HEK293 (cell line): ENCODE measurements around the gene ITPRIPL2.

Source experiments
- CTCF ChIA-PET: fragments of 350-600 bp; formaldehyde crosslinking; extraction: SDS; loops from one replicate; lab custom pipeline; 2021; ENCODE audit warnings: antibody characterized with exemption; lab: Yijun Ruan, JAX
- POLR2A ChIA-PET: fragments of 300-600 bp; formaldehyde crosslinking; extraction: SDS; loops from one replicate; lab custom pipeline; 2020; ENCODE audit warnings: antibody characterized with exemption, inconsistent platforms; lab: Yijun Ruan, JAX
- H3K27ac ChIP-seq: fragments of 200-500 bp; sonication (Bioruptor generic); 2 replicates; pipeline ENCODE4 v1.5.1; 2014; ENCODE audit warnings: low read depth, low read length, control low read depth, inconsistent platforms; ENCODE audit errors: extremely low read depth
- H3K36me3 ChIP-seq, 2 experiments: fragments of 200-500 bp in 1 of 2; sonication (Bioruptor generic) in 1 of 2; 1 replicate in 1 of 2; 2 replicates in 1 of 2; pipeline ENCODE4 v1.5.1; 2014 to 2017; ENCODE audit warnings: inconsistent platforms in 2 of 2, low read length in 2 of 2; ENCODE audit not compliant: control insufficient read depth in 2 of 2, insufficient read depth in 1 of 2
- H3K4me1 ChIP-seq: fragments of 200-500 bp; sonication (Bioruptor generic); 2 replicates; pipeline ENCODE4 v1.5.1; 2014; ENCODE audit warnings: mild to moderate bottlenecking, low read length, inconsistent platforms; ENCODE audit not compliant: control insufficient read depth, insufficient read depth
- H3K4me3 ChIP-seq: 2 replicates; pipeline ENCODE4 v1.5.1; 2011; ENCODE audit warnings: low read depth, mild to moderate bottlenecking, control low read depth, low read length, moderate library complexity
- H3K9me3 ChIP-seq: fragments of 200-500 bp; sonication (Bioruptor generic); 2 replicates; pipeline ENCODE4 v1.5.1; 2014; ENCODE audit warnings: low read depth, low read length, inconsistent platforms; ENCODE audit not compliant: control insufficient read depth, insufficient read depth
- HOXC10 ChIP-seq: sonication (generic); formaldehyde crosslinking; IDR thresholded peaks from 2 replicates; pipeline ENCODE4 v1.8.1; 2023; ENCODE audit warnings: mild to moderate bottlenecking, missing genetic modification reagents
- MZF1 ChIP-seq: fragments of 450-650 bp; formaldehyde crosslinking; IDR thresholded peaks from 2 replicates; pipeline ENCODE4 v1.5.1; 2017; ENCODE audit warnings: missing biosample characterization, missing genetic modification characterization, borderline replicate concordance
- REPIN1 ChIP-seq: fragments of 450-650 bp; formaldehyde crosslinking; IDR thresholded peaks from 2 replicates; pipeline ENCODE4 v1.5.1; 2017; ENCODE audit warnings: missing biosample characterization, missing genetic modification characterization, low read depth
- ZNF169 ChIP-seq: fragments of 450-650 bp; formaldehyde crosslinking; IDR thresholded peaks from 2 replicates; pipeline ENCODE4 v1.5.1; 2016; ENCODE audit warnings: missing biosample characterization, missing genetic modification characterization
- ZNF174 ChIP-seq: fragments of 450-650 bp; formaldehyde crosslinking; IDR thresholded peaks from 2 replicates; pipeline ENCODE4 v1.5.0; 2017; ENCODE audit warnings: missing biosample characterization, mild to moderate bottlenecking, missing genetic modification characterization
- ZNF211 ChIP-seq: fragments of 450-650 bp; formaldehyde crosslinking; IDR thresholded peaks from 2 replicates; pipeline ENCODE4 v1.5.1; 2016; ENCODE audit warnings: low read depth, missing biosample characterization, missing genetic modification characterization
- ZNF239 ChIP-seq: fragments of 450-650 bp; formaldehyde crosslinking; IDR thresholded peaks from 2 replicates; pipeline ENCODE4 v1.5.1; 2016; ENCODE audit warnings: missing biosample characterization, missing genetic modification characterization
- ZNF48 ChIP-seq: fragments of 450-650 bp; formaldehyde crosslinking; IDR thresholded peaks from 2 replicates; pipeline ENCODE4 v1.5.1; 2016; ENCODE audit warnings: missing biosample characterization, missing genetic modification characterization
- ZNF548 ChIP-seq: fragments of 450-650 bp; formaldehyde crosslinking; IDR thresholded peaks from 2 replicates; pipeline ENCODE4 v1.5.1; 2016; ENCODE audit warnings: missing biosample characterization, missing genetic modification characterization
- ZNF555 ChIP-seq: fragments of 450-650 bp; formaldehyde crosslinking; conservative IDR thresholded peaks from 2 replicates; pipeline ENCODE4 v1.5.1; 2017; ENCODE audit warnings: missing biosample characterization, mild to moderate bottlenecking, missing genetic modification characterization, inconsistent platforms
- ZNF621 ChIP-seq: fragments of 450-650 bp; formaldehyde crosslinking; IDR thresholded peaks from 2 replicates; pipeline ENCODE4 v1.5.1; 2017; ENCODE audit warnings: missing biosample characterization, missing genetic modification characterization
- ZNF626 ChIP-seq: fragments of 450-650 bp; sonication (Bioruptor Pico); formaldehyde crosslinking; IDR thresholded peaks from 2 replicates; pipeline ENCODE4 v1.5.1; 2018; ENCODE audit warnings: missing biosample characterization, missing genetic modification characterization, inconsistent platforms
- ZNF707 ChIP-seq: fragments of 450-650 bp; formaldehyde crosslinking; IDR thresholded peaks from 2 replicates; pipeline ENCODE4 v1.5.1; 2016; ENCODE audit warnings: missing biosample characterization, missing genetic modification characterization
- ZNF768 ChIP-seq: fragments of 450-650 bp; formaldehyde crosslinking; IDR thresholded peaks from 2 replicates; pipeline ENCODE4 v1.5.1; 2018; ENCODE audit warnings: missing biosample characterization, mild to moderate bottlenecking, missing genetic modification characterization
- TF ChIP-seq, protein P1 (sequence below): fragments of 450-650 bp; formaldehyde crosslinking; IDR thresholded peaks from 2 replicates; pipeline ENCODE4 v1.5.1; 2016; ENCODE audit warnings: missing biosample characterization, missing genetic modification characterization
- TF ChIP-seq, protein P2 (sequence below): fragments of 450-650 bp; formaldehyde crosslinking; IDR thresholded peaks from 2 replicates; pipeline ENCODE4; 2016; ENCODE audit warnings: missing biosample characterization, missing genetic modification characterization
- TF ChIP-seq, protein P3 (sequence below): fragments of 450-650 bp; formaldehyde crosslinking; IDR thresholded peaks from 2 replicates; pipeline ENCODE4 v1.5.1; 2016; ENCODE audit warnings: missing biosample characterization, missing genetic modification characterization
- TF ChIP-seq, protein P4 (sequence below): fragments of 450-650 bp; formaldehyde crosslinking; IDR thresholded peaks from 2 replicates; pipeline ENCODE4 v1.5.1; 2016; ENCODE audit warnings: missing biosample characterization, missing genetic modification characterization
- TF ChIP-seq, protein P5 (sequence below): fragments of 450-650 bp; formaldehyde crosslinking; IDR thresholded peaks from 2 replicates; pipeline ENCODE4 v1.5.1; 2016; ENCODE audit warnings: missing biosample characterization, missing genetic modification characterization

The ITPRIPL2 gene

DNA sequence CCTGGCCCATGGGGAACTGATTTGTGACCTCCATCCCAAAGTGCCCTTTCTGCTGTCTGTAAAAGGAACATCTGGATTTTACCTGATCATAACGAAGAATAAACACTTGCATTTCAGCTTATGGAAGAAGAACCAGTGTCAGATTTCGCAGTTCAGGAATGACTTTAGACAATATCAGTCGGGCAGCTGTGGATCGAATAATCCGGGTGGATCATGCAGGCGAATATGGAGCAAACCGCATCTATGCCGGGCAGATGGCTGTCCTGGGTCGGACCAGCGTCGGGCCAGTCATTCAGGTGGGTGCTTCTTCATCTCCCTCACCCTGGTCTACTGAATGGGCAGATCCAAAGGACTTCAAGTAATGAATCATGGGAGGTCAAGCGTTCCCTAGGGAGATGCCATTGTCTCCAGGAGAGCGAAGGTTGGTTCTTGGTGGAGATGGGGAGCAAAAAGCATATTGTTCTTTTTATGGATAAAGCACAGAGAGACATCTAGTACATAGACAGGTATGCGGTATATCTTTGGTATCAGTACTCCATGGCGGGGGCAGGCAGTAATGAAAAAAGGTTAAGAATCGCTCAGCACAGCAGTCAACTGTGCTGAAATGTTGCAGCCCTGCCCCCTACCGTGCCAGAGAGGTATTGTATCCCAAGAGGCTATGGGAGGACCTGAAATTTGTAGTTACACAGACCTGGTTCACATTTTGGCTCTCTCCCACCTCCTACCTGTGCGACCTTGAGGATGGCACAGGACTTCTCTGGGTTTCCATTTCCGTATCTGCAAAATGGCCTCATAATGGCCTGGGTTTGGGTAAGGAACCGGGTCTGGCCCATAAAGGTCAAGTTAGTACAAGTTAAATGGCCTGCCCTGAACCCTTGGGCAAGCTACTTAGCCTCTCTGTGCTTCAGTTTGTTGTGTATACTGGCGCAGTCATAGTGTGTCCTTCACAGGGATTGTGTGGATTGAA is 41.7 kb upstream of the ITPRIPL2 start (continued):
- TF ChIP-seq ZNF621 (tag by site-specific recombination) = no peak

DNA sequence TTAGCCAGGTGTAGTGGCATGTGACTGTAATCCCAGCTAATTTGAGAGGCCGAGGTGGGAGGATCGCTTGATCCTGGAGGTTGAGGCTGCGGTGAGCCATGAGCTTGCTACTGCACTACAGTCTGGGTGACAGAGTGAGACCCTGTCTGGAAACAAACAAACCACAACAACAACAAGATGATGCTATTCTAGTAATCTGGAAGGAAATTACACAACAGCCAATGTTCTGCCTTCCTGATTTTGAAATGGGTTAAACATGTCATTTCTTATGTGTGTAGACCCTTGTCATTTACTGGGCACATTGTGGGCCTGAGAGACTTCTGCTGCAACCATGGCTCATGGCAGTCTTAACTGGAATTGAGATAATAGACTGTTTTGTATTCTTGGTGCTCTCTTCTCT is 40.4 kb upstream of the ITPRIPL2 start:
- CTCF ChIA-PET = interaction anchor here (1.1 to 6.3 kb wide), 3 partner anchors 12 to 98 kb away, joined by 6 to 53 read pairs (median 7); partner anchors contain the start of gene TMC7
- H3K9me3 ChIP-seq = no peaks in the 10 kb centered on the region
- H3K36me3 ChIP-seq = peaks cover 34 to 59% of the 10 kb centered on the region in 2 experiments; a peak in 2 of 3 replicates
- H3K4me3 ChIP-seq = no peak overlapping the region
- POLR2A ChIA-PET = interaction anchor here (1.2 to 1.5 kb wide), 2 partner anchors 12 to 90 kb away, joined by 3 read pairs; partner anchors contain the start of gene TMC7
- TF ChIP-seq REPIN1 (tag by site-specific recombination) = no peak
- no peak for TF ChIP-seq ZNF555
- TF ChIP-seq, protein P1, sequence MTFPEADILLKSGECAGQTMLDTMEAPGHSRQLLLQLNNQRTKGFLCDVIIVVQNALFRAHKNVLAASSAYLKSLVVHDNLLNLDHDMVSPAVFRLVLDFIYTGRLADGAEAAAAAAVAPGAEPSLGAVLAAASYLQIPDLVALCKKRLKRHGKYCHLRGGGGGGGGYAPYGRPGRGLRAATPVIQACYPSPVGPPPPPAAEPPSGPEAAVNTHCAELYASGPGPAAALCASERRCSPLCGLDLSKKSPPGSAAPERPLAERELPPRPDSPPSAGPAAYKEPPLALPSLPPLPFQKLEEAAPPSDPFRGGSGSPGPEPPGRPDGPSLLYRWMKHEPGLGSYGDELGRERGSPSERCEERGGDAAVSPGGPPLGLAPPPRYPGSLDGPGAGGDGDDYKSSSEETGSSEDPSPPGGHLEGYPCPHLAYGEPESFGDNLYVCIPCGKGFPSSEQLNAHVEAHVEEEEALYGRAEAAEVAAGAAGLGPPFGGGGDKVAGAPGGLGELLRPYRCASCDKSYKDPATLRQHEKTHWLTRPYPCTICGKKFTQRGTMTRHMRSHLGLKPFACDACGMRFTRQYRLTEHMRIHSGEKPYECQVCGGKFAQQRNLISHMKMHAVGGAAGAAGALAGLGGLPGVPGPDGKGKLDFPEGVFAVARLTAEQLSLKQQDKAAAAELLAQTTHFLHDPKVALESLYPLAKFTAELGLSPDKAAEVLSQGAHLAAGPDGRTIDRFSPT = no peak
- TF ChIP-seq ZNF768 = no peak
- no peak for TF ChIP-seq ZNF211 (tag by site-specific recombination)
- TF ChIP-seq, protein P2, sequence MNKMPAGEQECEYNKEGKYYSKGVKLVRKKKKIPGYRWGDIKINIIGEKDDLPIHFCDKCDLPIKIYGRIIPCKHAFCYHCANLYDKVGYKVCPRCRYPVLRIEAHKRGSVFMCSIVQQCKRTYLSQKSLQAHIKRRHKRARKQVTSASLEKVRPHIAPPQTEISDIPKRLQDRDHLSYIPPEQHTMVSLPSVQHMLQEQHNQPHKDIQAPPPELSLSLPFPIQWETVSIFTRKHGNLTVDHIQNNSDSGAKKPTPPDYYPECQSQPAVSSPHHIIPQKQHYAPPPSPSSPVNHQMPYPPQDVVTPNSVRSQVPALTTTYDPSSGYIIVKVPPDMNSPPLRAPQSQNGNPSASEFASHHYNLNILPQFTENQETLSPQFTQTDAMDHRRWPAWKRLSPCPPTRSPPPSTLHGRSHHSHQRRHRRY = no peak
- TF ChIP-seq ZNF169 (tag by site-specific recombination) = no peak
- TF ChIP-seq MZF1 = no peak
- TF ChIP-seq, protein P3, sequence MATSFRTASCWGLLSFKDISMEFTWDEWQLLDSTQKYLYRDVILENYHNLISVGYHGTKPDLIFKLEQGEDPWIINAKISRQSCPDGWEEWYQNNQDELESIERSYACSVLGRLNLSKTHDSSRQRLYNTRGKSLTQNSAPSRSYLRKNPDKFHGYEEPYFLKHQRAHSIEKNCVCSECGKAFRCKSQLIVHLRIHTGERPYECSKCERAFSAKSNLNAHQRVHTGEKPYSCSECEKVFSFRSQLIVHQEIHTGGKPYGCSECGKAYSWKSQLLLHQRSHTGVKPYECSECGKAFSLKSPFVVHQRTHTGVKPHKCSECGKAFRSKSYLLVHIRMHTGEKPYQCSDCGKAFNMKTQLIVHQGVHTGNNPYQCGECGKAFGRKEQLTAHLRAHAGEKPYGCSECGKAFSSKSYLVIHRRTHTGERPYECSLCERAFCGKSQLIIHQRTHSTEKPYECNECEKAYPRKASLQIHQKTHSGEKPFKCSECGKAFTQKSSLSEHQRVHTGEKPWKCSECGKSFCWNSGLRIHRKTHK (tag by site-specific recombination) = no peak
- TF ChIP-seq, protein P4, sequence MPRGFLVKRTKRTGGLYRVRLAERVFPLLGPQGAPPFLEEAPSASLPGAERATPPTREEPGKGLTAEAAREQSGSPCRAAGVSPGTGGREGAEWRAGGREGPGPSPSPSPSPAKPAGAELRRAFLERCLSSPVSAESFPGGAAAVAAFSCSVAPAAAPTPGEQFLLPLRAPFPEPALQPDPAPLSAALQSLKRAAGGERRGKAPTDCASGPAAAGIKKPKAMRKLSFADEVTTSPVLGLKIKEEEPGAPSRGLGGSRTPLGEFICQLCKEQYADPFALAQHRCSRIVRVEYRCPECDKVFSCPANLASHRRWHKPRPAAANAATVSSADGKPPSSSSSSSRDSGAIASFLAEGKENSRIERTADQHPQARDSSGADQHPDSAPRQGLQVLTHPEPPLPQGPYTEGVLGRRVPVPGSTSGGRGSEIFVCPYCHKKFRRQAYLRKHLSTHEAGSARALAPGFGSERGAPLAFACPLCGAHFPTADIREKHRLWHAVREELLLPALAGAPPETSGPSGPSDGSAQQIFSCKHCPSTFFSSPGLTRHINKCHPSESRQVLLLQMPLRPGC (tag by site-specific recombination) = no peak
- no peak for TF ChIP-seq ZNF174
- TF ChIP-seq HOXC10 (CRISPR knock-in tag) = no peak
- TF ChIP-seq ZNF48 (tag by site-specific recombination) = no peak
- TF ChIP-seq, protein P5, sequence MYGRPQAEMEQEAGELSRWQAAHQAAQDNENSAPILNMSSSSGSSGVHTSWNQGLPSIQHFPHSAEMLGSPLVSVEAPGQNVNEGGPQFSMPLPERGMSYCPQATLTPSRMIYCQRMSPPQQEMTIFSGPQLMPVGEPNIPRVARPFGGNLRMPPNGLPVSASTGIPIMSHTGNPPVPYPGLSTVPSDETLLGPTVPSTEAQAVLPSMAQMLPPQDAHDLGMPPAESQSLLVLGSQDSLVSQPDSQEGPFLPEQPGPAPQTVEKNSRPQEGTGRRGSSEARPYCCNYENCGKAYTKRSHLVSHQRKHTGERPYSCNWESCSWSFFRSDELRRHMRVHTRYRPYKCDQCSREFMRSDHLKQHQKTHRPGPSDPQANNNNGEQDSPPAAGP (tag by site-specific recombination) = no peak
- TF ChIP-seq ZNF239 (tag by site-specific recombination) = no peak
- TF ChIP-seq ZNF548 (tag by site-specific recombination) = no peak
- no peak for TF ChIP-seq ZNF707 (tag by site-specific recombination)
- TF ChIP-seq ZNF626 (tag by site-specific recombination) = no peak
- H3K4me1 ChIP-seq = no peaks in the 10 kb centered on the region
- H3K27ac ChIP-seq = no peak overlapping the region
